HFFc6 (cell line): ENCODE data around the gene ACSL3. TPM values are rescaled to one million over a fixed set of nuclear protein-coding genes. Genes with fewer than 3 reads are reported as not detected.
A peak's percentile ranks its signal among the peaks of the same experiment; 100 is the strongest.

Experiments
- DNase-seq: peaks from one replicate; pipeline ENCODE4 v3.0.0-alpha.2; 2018
- H3K27ac Mint-ChIP-seq: 2 replicates; pipeline ENCODE4 v1.8.0; 2020; ENCODE audit warnings: mild to moderate bottlenecking, mixed read lengths
- H3K27me3 Mint-ChIP-seq: 2 replicates; pipeline ENCODE4 v1.8.0; 2021; ENCODE audit warnings: mild to moderate bottlenecking, moderate library complexity, mixed read lengths; ENCODE audit not compliant: insufficient read depth
- H3K36me3 Mint-ChIP-seq: 2 replicates; pipeline ENCODE4 v1.8.0; 2021; ENCODE audit warnings: low read depth, mixed read lengths
- H3K4me1 Mint-ChIP-seq: 2 replicates; pipeline ENCODE4 v1.8.0; 2020; ENCODE audit warnings: low read depth, mixed read lengths
- H3K4me3 Mint-ChIP-seq: 2 replicates; pipeline ENCODE4 v1.8.0; 2020; ENCODE audit warnings: mild to moderate bottlenecking, moderate library complexity, mixed read lengths
- H3K9me3 Mint-ChIP-seq: 2 replicates; pipeline ENCODE4 v1.8.0; 2020; ENCODE audit warnings: mild to moderate bottlenecking, mixed read lengths
- total RNA-seq, 6 experiments: library from RNA; stranded (reverse); fragmentation: NEBNext Ultra II Directional; extraction: Animal tissue kit (Norgen Biotek cat#: 25700); gene quantifications; 2 replicates in 1 of 6; 3 replicates in 5 of 6; pipeline ENCODE4 v1.2.3, GENCODE V29; 2021
- TF ChIP-seq, protein P1 (sequence below): fragments of 200-600 bp; sonication (generic); IDR thresholded peaks from 2 replicates; pipeline ENCODE4 v1.5.0; 2021; ENCODE audit warnings: antibody characterized with exemption, mild to moderate bottlenecking

Gene ACSL3
- total RNA-seq, 6 experiments from 2014 or later, result 64.5 to 119 (median 87.8) TPM

DNA sequence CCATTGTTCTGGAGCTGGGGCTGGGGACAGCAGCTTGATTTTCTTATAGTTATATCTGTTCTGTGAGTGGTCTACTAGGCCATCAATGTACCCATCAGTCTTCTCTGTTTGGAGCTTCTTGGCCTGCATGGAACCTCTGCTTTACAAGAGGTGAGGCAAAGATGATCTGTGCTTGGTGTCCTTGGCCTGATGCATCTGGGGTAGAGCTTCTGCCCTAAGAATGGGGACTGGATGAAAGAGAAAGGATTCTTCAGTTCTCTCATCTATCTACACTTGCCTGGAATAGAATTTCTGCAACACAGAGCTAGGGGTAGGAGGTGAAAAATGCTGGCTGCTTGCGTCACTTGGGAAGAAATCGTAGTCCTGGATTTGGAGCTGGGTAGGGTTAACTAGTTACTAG is 46.2 kb downstream of the ACSL3 start:
- peaks cover 81% of the 10 kb centered on the region for H3K4me1 Mint-ChIP-seq
- DNase-seq, result no peak
- H3K4me3 Mint-ChIP-seq, result no peak overlapping the region
- peak overlapping the region; percentile 18; the same call in 1 of the 2 replicates for H3K27ac Mint-ChIP-seq
- TF ChIP-seq, protein P1, sequence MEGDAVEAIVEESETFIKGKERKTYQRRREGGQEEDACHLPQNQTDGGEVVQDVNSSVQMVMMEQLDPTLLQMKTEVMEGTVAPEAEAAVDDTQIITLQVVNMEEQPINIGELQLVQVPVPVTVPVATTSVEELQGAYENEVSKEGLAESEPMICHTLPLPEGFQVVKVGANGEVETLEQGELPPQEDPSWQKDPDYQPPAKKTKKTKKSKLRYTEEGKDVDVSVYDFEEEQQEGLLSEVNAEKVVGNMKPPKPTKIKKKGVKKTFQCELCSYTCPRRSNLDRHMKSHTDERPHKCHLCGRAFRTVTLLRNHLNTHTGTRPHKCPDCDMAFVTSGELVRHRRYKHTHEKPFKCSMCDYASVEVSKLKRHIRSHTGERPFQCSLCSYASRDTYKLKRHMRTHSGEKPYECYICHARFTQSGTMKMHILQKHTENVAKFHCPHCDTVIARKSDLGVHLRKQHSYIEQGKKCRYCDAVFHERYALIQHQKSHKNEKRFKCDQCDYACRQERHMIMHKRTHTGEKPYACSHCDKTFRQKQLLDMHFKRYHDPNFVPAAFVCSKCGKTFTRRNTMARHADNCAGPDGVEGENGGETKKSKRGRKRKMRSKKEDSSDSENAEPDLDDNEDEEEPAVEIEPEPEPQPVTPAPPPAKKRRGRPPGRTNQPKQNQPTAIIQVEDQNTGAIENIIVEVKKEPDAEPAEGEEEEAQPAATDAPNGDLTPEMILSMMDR, result no peak
- H3K36me3 Mint-ChIP-seq, result peaks cover 17% of the 10 kb centered on the region
- no peaks in the 10 kb centered on the region for H3K9me3 Mint-ChIP-seq
- H3K27me3 Mint-ChIP-seq, result no peaks in the 10 kb centered on the region

DNA sequence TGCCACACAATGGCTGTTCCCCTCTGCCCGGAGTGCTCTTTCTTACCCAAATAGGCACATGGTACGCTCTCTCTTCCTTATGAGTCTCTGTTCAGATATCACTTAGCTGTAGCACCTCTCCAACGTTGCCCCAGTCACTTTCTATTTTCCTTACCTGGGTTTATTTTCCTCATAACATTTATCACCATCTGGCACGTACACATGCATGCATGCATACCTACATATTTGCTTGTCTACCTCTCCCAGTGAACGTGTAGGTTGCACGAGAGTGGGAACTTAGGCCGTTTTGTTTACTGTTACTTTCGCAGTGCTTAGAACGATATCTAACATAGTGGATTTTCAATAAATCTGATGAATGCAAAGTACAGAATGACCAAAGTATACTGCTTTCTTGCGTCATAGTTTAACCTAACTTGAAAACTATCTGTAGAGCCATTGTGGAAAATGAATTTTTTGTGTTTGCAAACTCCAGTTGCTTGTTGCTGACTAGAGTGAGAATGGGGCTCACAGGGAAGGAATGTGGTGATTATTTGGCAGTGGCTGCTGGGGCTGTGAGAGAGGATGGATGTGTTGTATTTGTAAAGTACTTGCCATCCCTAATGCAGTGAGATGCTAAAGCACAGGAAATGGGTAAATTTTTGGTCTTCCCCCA is 47.1 kb downstream of the ACSL3 start:
- peaks cover 17% of the 10 kb centered on the region for H3K36me3 Mint-ChIP-seq
- H3K4me3 Mint-ChIP-seq, result no peak overlapping the region
- TF ChIP-seq, protein P1, result no peak
- peak; percentile 46 for DNase-seq
- H3K4me1 Mint-ChIP-seq, result peaks cover 76% of the 10 kb centered on the region
- H3K27ac Mint-ChIP-seq, result peak overlapping the region; percentile 5; the same call in 1 of the 2 replicates
- H3K9me3 Mint-ChIP-seq, result no peaks in the 10 kb centered on the region
- H3K27me3 Mint-ChIP-seq, result no peaks in the 10 kb centered on the region

DNA sequence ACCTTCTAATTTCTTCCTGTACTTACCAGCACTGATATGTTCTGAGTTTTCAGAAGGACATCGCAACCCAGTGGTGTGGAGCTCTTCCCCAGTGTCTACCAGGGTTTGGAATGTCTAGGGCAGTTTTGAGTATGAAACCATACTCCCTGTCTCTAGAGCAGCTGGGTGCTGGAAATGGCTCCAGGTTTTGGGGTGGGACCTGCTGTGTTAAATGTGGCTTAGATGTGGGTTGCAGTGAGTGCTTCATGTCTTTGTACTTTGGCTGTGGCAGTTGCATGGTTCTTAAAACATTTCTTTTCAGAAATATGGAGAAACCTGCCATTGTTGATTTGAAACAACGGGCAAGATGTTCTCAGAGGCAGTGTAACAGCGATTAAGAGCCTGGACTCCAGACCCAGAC is 48.5 kb downstream of the ACSL3 start:
- no peak for DNase-seq
- Mint-ChIP-seq H3K9me3 (no peaks in the 10 kb centered on the region), H3K4me3 (no peak overlapping the region), H3K27me3 (no peaks in the 10 kb centered on the region), H3K36me3 (peaks cover 17% of the 10 kb centered on the region), H3K4me1 (peaks cover 76% of the 10 kb centered on the region), H3K27ac (peak overlapping the region; percentile 17; the same call in 1 of the 2 replicates)
- TF ChIP-seq, protein P1, result no peak

DNA sequence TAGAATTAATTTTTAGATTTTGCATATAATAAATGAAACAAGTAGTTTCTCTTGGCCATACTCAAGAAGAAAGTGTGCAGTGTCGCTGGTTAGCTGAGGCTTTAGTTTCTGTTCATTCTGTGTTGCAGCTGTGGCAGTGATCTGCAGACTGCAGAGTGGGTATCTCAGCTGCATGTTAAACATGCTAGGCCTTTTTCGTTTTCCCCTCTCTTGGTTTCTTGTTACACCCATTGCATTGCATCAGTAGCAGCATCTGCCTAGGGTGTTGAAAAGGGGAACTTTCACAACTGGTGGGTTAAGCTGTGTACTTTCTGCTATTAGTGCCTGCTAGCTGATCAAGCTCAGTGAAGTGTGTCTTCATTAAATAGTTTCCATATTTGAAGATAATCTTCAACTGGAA is 51.3 kb downstream of the ACSL3 start:
- peaks cover 57% of the 10 kb centered on the region for H3K4me1 Mint-ChIP-seq
- no peaks in the 10 kb centered on the region for H3K27me3 Mint-ChIP-seq
- H3K9me3 Mint-ChIP-seq, result no peaks in the 10 kb centered on the region
- TF ChIP-seq, protein P1, result no peak
- no peak overlapping the region for H3K4me3 Mint-ChIP-seq
- peaks cover 12% of the 10 kb centered on the region for H3K36me3 Mint-ChIP-seq
- DNase-seq, result no peak
- H3K27ac Mint-ChIP-seq, result no peak overlapping the region

DNA sequence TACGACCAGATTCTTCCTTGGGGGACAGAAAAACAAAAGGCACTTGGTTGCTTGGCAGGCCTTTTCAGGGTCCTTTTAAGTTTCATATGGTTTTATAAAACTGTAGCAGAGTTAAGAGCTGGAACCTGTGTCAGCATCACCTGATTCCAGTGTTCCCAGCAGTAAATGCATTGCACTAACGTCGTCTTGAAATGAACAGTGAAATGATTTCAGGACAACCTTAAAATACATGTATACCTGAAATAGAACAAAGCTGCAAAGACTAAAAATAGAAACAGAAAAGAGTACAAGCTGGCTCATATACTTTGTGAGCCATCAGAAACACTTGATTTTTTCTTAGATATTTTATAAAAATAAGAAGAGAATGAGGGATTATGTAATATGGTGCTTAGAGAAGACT is 51.9 kb downstream of the ACSL3 start:
- TF ChIP-seq, protein P1, result no peak
- peaks cover 58% of the 10 kb centered on the region for H3K4me1 Mint-ChIP-seq
- DNase-seq, result no peak
- H3K27me3 Mint-ChIP-seq, result no peaks in the 10 kb centered on the region
- H3K4me3 Mint-ChIP-seq, result no peak overlapping the region
- H3K9me3 Mint-ChIP-seq, result no peaks in the 10 kb centered on the region
- H3K27ac Mint-ChIP-seq, result no peak overlapping the region
- H3K36me3 Mint-ChIP-seq, result peaks cover 11% of the 10 kb centered on the region
